Adrenal gland (tissue), 5 donors: ENCODE measurements around the gene PIGT.

Source experiments
- CTCF ChIP-seq, 6 experiments: fragments of 450-650 bp in 4 of 6; fragments of 200-600 bp in 2 of 6; sonication (generic) in 1 of 6; IDR thresholded peaks; 1 replicate in 5 of 6; 2 replicates in 1 of 6; pipeline versions ENCODE4 v1.5.1 to v1.8.0; 2016 to 2021; ENCODE audit warnings: antibody characterized with exemption in 6 of 6, mild to moderate bottlenecking in 2 of 6, moderate library complexity in 1 of 6
- POLR2A ChIP-seq, 2 donors: fragments of 450-650 bp; IDR thresholded peaks; one replicate each; pipeline ENCODE4 v1.6.1; 2017; ENCODE audit warnings: antibody characterized with exemption in 2 of 2, mild to moderate bottlenecking in 2 of 2, moderate library complexity in 1 of 2
- donor health status: DM: no; HTN: no; CAD: no.

- TF ChIP-seq CTCF (IDR thresholded peaks at IDR 0.05): no peak
- TF ChIP-seq POLR2A (IDR thresholded peaks at IDR 0.05): no peak
These were observed 54.5 kb downstream of the PIGT start for GRCh38 chr20:45470262-45470931.
